HCT116 (cell line): ENCODE results near the gene NXT1. TPM values are rescaled to one million over a fixed set of nuclear protein-coding genes. Genes with fewer than 3 reads are reported as not detected.

Experiments
- ATAC-seq: fragments of 200-7000 bp; cut with Tn5 transposase; 2 replicates; pipeline ENCODE4 v1.9.1; 2020; ENCODE audit warnings: mild to moderate bottlenecking, moderate library complexity
- BruUV-seq: library from RNA; stranded (reverse); fragments of 400-500 nt; replicated peaks from 2 replicates; lab custom pipeline; 2021; lab: Mats Ljungman, UMichigan
- CTCF ChIA-PET: fragments of 300-600 bp; sonication (Branson Sonifier 250); formaldehyde crosslinking; loops from one replicate; lab custom pipeline; 2021; ENCODE audit warnings: antibody characterized with exemption; lab: Charles Lee
- POLR2A ChIA-PET: fragments of 300-600, 350-600 bp; sonication (Branson Sonifier 250); formaldehyde crosslinking; loops from one replicate; lab custom pipeline; 2021; ENCODE audit warnings: antibody characterized with exemption; lab: Charles Lee
- RAD21 ChIA-PET, 2 experiments: fragments of 300-600 bp; sonication (Branson Sonifier 250); formaldehyde crosslinking; loops; one replicate each; lab custom pipeline; 2023; ENCODE audit warnings: low total read pairs in 2 of 2; ENCODE audit not compliant: uncharacterized antibody in 2 of 2, unreplicated experiment in 2 of 2, low non-redundant PET in 1 of 2; lab: Charles Lee
- DNase-seq: peaks from one replicate; pipeline ENCODE4 v3.0.0-alpha.2; 2010; ENCODE audit warnings: low read depth, low spot score
- H2AFZ ChIP-seq: fragments of 200-600 bp; shearing (Covaris generic), sonication (generic); 2 replicates; pipeline ENCODE4 v1.6.1; 2017; ENCODE audit warnings: low read depth, mixed run types, mixed read lengths, antibody characterized with exemption, low read length; ENCODE audit not compliant: poor library complexity, severe bottlenecking
- H3K27ac ChIP-seq: 2 replicates; pipeline ENCODE4 v1.5.1; 2012; ENCODE audit warnings: low read depth, low read length
- H3K27me3 ChIP-seq: fragments of 200-600 bp; sonication (generic); 2 replicates; pipeline ENCODE4 v1.6.1; 2016; ENCODE audit warnings: mixed run types, low read length, mixed read lengths; ENCODE audit not compliant: insufficient read depth
- H3K36me3 ChIP-seq, 2 experiments: fragments of 200-500 bp in 1 of 2; fragments of 200-600 bp in 1 of 2; sonication (Bioruptor generic) in 1 of 2; sonication (generic) in 1 of 2; 2 replicates each; pipeline versions ENCODE4 v1.5.1 to v1.6.1; 2014 to 2016; ENCODE audit warnings: low read length in 2 of 2, inconsistent platforms in 1 of 2, mixed read lengths in 1 of 2, mixed run types in 1 of 2; ENCODE audit not compliant: insufficient read depth in 2 of 2, control insufficient read depth in 1 of 2
- H3K4me1 ChIP-seq, 2 experiments: fragments of 200-600 bp in 1 of 2; sonication (generic) in 1 of 2; 2 replicates each; pipeline versions ENCODE4 v1.5.1 to v1.6.1; 2012 to 2017; ENCODE audit warnings: low read length in 2 of 2, inconsistent platforms in 1 of 2, mild to moderate bottlenecking in 1 of 2, mixed read lengths in 1 of 2, mixed run types in 1 of 2, moderate library complexity in 1 of 2; ENCODE audit not compliant: insufficient read depth in 2 of 2, control insufficient read depth in 1 of 2
- H3K4me2 ChIP-seq: fragments of 200-600 bp; sonication (generic); 2 replicates; pipeline ENCODE4 v1.6.1; 2017; ENCODE audit warnings: mixed run types, low read length, mixed read lengths
- H3K4me3 ChIP-seq, 2 experiments: fragments of 200-600 bp in 1 of 2; sonication (generic) in 1 of 2; replicated peaks in 1 of 2; 2 replicates each; pipeline ENCODE4 v1.5.1; 2011 to 2016; ENCODE audit warnings: low read length in 2 of 2, control low read depth in 1 of 2, low read depth in 1 of 2, mild to moderate bottlenecking in 1 of 2, mixed read lengths in 1 of 2, mixed run types in 1 of 2
- H3K79me2 ChIP-seq: fragments of 200-600 bp; sonication (generic); 2 replicates; pipeline ENCODE4 v1.6.1; 2017; ENCODE audit warnings: mild to moderate bottlenecking, mixed run types, low read length, moderate library complexity, mixed read lengths; ENCODE audit not compliant: insufficient read depth
- H3K9ac ChIP-seq: fragments of 200-600 bp; sonication (generic); 2 replicates; pipeline ENCODE4 v1.6.1; 2016; ENCODE audit warnings: low read length, mixed read lengths
- H3K9me2 ChIP-seq: fragments of 200-600 bp; sonication (generic), shearing (Covaris generic); 2 replicates; pipeline ENCODE4 v1.6.1; 2017; ENCODE audit warnings: mixed run types, mild to moderate bottlenecking, moderate library complexity; ENCODE audit not compliant: insufficient read depth
- H3K9me3 ChIP-seq, 2 experiments: fragments of 200-500 bp in 1 of 2; fragments of 200-600 bp in 1 of 2; sonication (Bioruptor generic) in 1 of 2; sonication (generic) in 1 of 2; 2 replicates each; pipeline ENCODE4 v1.6.1; 2014 to 2017; ENCODE audit warnings: low read length in 2 of 2, mixed read lengths in 2 of 2, inconsistent platforms in 1 of 2, low read depth in 1 of 2, mild to moderate bottlenecking in 1 of 2, mixed run types in 1 of 2, moderate library complexity in 1 of 2; ENCODE audit not compliant: control insufficient read depth in 1 of 2, insufficient read depth in 1 of 2
- H4K20me1 ChIP-seq: fragments of 200-600 bp; sonication (generic), shearing (Covaris generic); 2 replicates; pipeline ENCODE4 v1.6.1; 2017; ENCODE audit warnings: mixed run types, mild to moderate bottlenecking, moderate library complexity; ENCODE audit not compliant: insufficient read depth
- CBX3 ChIP-seq: IDR thresholded peaks from 2 replicates; pipeline ENCODE4 v1.6.1; 2012; ENCODE audit warnings: low read depth
- ELF1 ChIP-seq: IDR thresholded peaks from 2 replicates; pipeline ENCODE4 v1.6.1; 2012; ENCODE audit warnings: low read depth, borderline replicate concordance
- EZH2 ChIP-seq: fragments of 200-600 bp; sonication (generic); IDR thresholded peaks from 2 replicates; pipeline ENCODE4 v1.6.1; 2017; ENCODE audit warnings: antibody characterized with exemption, mixed run types
- FOSL1 ChIP-seq: IDR thresholded peaks from 2 replicates; pipeline ENCODE4 v1.6.1; 2012; ENCODE audit warnings: low read depth
- JUND ChIP-seq: IDR thresholded peaks from 2 replicates; pipeline ENCODE4 v1.6.1; 2012
- POLR2AphosphoS5 ChIP-seq: IDR thresholded peaks from 2 replicates; pipeline ENCODE4 v1.6.1; 2011; ENCODE audit warnings: mild to moderate bottlenecking, low read depth, low read length, moderate library complexity
- RAD21 ChIP-seq: IDR thresholded peaks from 2 replicates; pipeline ENCODE4 v1.6.1; 2012; ENCODE audit warnings: low read depth, mild to moderate bottlenecking
- SRF ChIP-seq: IDR thresholded peaks from 2 replicates; pipeline ENCODE4 v1.6.1; 2012; ENCODE audit warnings: low read depth
- ZFX ChIP-seq: fragments of 450-650 bp; IDR thresholded peaks from 2 replicates; pipeline ENCODE4 v1.6.1; 2017
- intact Hi-C: fragments of 100-400 bp; cut with micrococcal nuclease; formaldehyde crosslinking; loops from 2 replicates; pipeline ENCODE4 v1.10.0; 2022
- total RNA-seq: library from RNA; stranded (reverse); gene quantifications from one replicate; pipeline ENCODE4 v1.2.1, GENCODE V29; 2021; ENCODE audit not compliant: unreplicated experiment
- TF ChIP-seq, protein P1 (sequence below): IDR thresholded peaks from 2 replicates; pipeline ENCODE4 v1.6.1; 2012; ENCODE audit warnings: low read depth

Gene NXT1
- total RNA-seq, 1 experiment from 2014 or later, result 29.9 TPM

- H3K4me3 ChIP-seq, result no peak overlapping the region
- no peak for ATAC-seq
- H3K4me1 ChIP-seq, result no peaks in the 10 kb centered on the region
- TF ChIP-seq EZH2, result no peak
- no peak for TF ChIP-seq RAD21
- TF ChIP-seq, all 23 proteins: peak for 0
- Histone ChIP-seq H2AFZ (no peak overlapping the region), H3K9ac (no peak overlapping the region), H3K36me3 (no peaks in the 10 kb centered on the region), H3K27me3 (peaks cover 11% of the 10 kb centered on the region; the same call in 1 of the 2 replicates), H3K9me3 (no peaks in the 10 kb centered on the region), H3K9me2 (no peaks in the 10 kb centered on the region), H3K4me2 (no peak overlapping the region), H3K79me2 (no peaks in the 10 kb centered on the region), H3K27ac (no peak overlapping the region), H4K20me1 (no peaks in the 10 kb centered on the region)
- DNase-seq, result no peak
- BruUV-seq, result no TSS peak
- ChIA-PET RAD21 (no interaction called here), POLR2A (no interaction called here), CTCF (no interaction called here)
- intact Hi-C loops, result no loop called here
Measured at GRCh38 chr20:23335521-23335920, 15.1 kb upstream of the NXT1 start.

DNA sequence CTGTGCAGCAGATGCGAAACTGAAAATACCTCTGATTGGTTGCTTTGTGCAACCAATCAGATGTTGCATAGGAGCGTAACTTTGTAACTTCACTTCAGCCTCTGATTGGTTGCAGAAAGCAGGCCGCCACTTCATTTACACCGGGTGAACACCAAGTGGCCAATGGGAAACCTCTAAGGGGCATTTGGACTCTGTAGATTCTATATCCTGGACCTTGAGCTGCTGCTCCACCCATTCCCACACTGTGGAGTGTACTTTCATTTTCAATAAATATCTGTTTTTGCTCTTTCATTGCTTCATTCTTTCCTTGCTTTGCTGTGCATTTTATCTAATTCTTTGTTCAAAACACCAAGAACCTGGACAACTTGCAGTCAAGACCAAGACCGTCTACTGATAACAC, 14.1 kb upstream of the NXT1 start:
- H3K4me1 ChIP-seq, result no peaks in the 10 kb centered on the region
- no peaks in the 10 kb centered on the region for H3K9me3 ChIP-seq
- ATAC-seq (no peak), DNase-seq (no peak)
- H3K79me2 ChIP-seq, result no peaks in the 10 kb centered on the region
- no peak overlapping the region for H3K4me2 ChIP-seq
- H2AFZ ChIP-seq, result no peak overlapping the region
- H3K4me3 ChIP-seq, result no peak overlapping the region
- H3K27me3 ChIP-seq, result peaks cover 8% of the 10 kb centered on the region; the same call in 1 of the 2 replicates
- CTCF ChIA-PET, result no interaction called here
- POLR2A ChIA-PET, result no interaction called here
- H3K9ac ChIP-seq, result no peak overlapping the region
- no peak for TF ChIP-seq RAD21
- no peak overlapping the region for H3K27ac ChIP-seq
- no TSS peak for BruUV-seq
- no peaks in the 10 kb centered on the region for H4K20me1 ChIP-seq
- intact Hi-C loops, result no loop called here
- RAD21 ChIA-PET, result no interaction called here
- H3K36me3 ChIP-seq, result no peaks in the 10 kb centered on the region
- no peaks in the 10 kb centered on the region for H3K9me2 ChIP-seq

DNA sequence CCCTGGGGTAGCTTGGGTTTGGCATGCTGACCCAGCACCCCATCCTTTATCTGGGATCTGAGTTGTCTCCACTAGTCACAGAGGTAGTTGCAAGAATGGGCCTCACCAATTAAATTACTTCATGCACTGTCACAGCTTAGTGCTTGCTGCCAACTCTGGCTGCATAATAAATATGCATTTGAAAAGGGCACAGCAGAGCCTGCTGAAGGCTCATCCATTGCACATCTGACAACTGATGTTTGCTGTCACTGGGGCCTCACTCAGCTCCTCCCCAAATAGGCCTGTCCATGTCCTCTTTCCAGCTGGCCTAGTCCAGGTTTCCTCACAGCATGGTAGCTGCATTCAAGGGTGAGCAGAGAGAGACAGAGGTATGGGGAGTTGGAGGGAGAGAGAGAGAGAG, 13.3 kb upstream of the NXT1 start:
- no TSS peak for BruUV-seq
- H3K9me2 ChIP-seq, result no peaks in the 10 kb centered on the region
- H3K9ac ChIP-seq, result no peak overlapping the region
- no peaks in the 10 kb centered on the region for H3K4me1 ChIP-seq
- H3K4me2 ChIP-seq, result no peak overlapping the region
- H3K9me3 ChIP-seq, result no peaks in the 10 kb centered on the region
- H4K20me1 ChIP-seq, result no peaks in the 10 kb centered on the region
- peaks cover 11% of the 10 kb centered on the region; the same call in 1 of the 2 replicates for H3K27me3 ChIP-seq
- RAD21 ChIA-PET, result no interaction called here
- intact Hi-C loops, result no loop called here
- no peaks in the 10 kb centered on the region for H3K36me3 ChIP-seq
- H2AFZ ChIP-seq, result no peak overlapping the region
- TF ChIP-seq ELF1 (no peak), SRF (no peak), ZFX (no peak), CBX3 (no peak), FOSL1 (no peak), POLR2AphosphoS5 (no peak), JUND (no peak)
- TF ChIP-seq, protein P1, sequence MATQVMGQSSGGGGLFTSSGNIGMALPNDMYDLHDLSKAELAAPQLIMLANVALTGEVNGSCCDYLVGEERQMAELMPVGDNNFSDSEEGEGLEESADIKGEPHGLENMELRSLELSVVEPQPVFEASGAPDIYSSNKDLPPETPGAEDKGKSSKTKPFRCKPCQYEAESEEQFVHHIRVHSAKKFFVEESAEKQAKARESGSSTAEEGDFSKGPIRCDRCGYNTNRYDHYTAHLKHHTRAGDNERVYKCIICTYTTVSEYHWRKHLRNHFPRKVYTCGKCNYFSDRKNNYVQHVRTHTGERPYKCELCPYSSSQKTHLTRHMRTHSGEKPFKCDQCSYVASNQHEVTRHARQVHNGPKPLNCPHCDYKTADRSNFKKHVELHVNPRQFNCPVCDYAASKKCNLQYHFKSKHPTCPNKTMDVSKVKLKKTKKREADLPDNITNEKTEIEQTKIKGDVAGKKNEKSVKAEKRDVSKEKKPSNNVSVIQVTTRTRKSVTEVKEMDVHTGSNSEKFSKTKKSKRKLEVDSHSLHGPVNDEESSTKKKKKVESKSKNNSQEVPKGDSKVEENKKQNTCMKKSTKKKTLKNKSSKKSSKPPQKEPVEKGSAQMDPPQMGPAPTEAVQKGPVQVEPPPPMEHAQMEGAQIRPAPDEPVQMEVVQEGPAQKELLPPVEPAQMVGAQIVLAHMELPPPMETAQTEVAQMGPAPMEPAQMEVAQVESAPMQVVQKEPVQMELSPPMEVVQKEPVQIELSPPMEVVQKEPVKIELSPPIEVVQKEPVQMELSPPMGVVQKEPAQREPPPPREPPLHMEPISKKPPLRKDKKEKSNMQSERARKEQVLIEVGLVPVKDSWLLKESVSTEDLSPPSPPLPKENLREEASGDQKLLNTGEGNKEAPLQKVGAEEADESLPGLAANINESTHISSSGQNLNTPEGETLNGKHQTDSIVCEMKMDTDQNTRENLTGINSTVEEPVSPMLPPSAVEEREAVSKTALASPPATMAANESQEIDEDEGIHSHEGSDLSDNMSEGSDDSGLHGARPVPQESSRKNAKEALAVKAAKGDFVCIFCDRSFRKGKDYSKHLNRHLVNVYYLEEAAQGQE, result no peak
- TF ChIP-seq, all 23 proteins: peak for 0
- DNase-seq, result no peak
- Histone ChIP-seq H3K4me3 (no peak overlapping the region), H3K27ac (no peak overlapping the region), H3K79me2 (no peaks in the 10 kb centered on the region)
- POLR2A ChIA-PET, result no interaction called here
- CTCF ChIA-PET, result no interaction called here
- no peak for ATAC-seq
